ENCODE results near the gene FOXL2NB. TPM values are rescaled to one million over a fixed set of nuclear protein-coding genes. Genes with fewer than 3 reads are reported as not detected.

FOXL2NB gene
- total and polyA plus RNA-seq, 8 donors: 0.03 TPM; not detected in 7

GRCh38 chr3:138950701-138951100 is 3.7 kb downstream of the FOXL2NB start:
- H3K4me3 ChIP-seq: peak overlapping the region in 1 of 4 donors; percentile 38
- WGBS, 5 donors: 75 to 85% (median 79%) methylated on average over 6 to 8 of the region's 8 CpGs
- H3K27me3 ChIP-seq: peaks cover 40 to 99% (median 71%) of the 10 kb centered on the region in 3 donors

GRCh38 chr3:138960417-138960852 is 13.4 kb downstream of the FOXL2NB start:
- H3K27ac ChIP-seq: no peak overlapping the region
- peaks cover 0 to 87% (median 30%) of the 10 kb centered on the region in 3 donors for H3K27me3 ChIP-seq
- peaks cover 0 to 20% (median 12%) of the 10 kb centered on the region in 4 donors for H3K9me3 ChIP-seq
- peak overlapping the region in 1 of 4 donors; percentile 26 for H3K4me3 ChIP-seq
- no peak for DNase-seq
- no peak for TF ChIP-seq EP300 (IDR thresholded peaks at IDR 0.05)
- no peak for TF ChIP-seq POLR2AphosphoS5 (IDR thresholded peaks at IDR 0.05)
- no peak for TF ChIP-seq CTCF (IDR thresholded peaks at IDR 0.05)
- no peak for TF ChIP-seq POLR2A (IDR thresholded peaks at IDR 0.05)
- intact Hi-C loops (cut with DNase I; ENCODE audit: low total_unique reads): no loop called here
- H3K4me1 ChIP-seq: peaks cover 0 to 7% (median 4%) of the 10 kb centered on the region in 4 donors
- WGBS, 5 donors: 3 to 9% (median 6%) methylated on average over 24 to 36 of the region's 36 CpGs
- no peaks in the 10 kb centered on the region for H3K36me3 ChIP-seq

More at GRCh38 chr3:138950701-138951100, 3.7 kb downstream of the FOXL2NB start:
- no peak for TF ChIP-seq POLR2A (IDR thresholded peaks at IDR 0.05)
- no peak for TF ChIP-seq CTCF (IDR thresholded peaks at IDR 0.05)
- no peak for TF ChIP-seq POLR2AphosphoS5 (IDR thresholded peaks at IDR 0.05)
- no peak for TF ChIP-seq EP300 (IDR thresholded peaks at IDR 0.05)
- intact Hi-C loops (cut with DNase I; ENCODE audit: low total_unique reads): no loop called here
- H3K36me3 ChIP-seq: no peaks in the 10 kb centered on the region
- no peaks in the 10 kb centered on the region for H3K9me3 ChIP-seq
- H3K27ac ChIP-seq: no peak overlapping the region
- DNase-seq: no peak
- peaks cover 30 to 36% (median 33%) of the 10 kb centered on the region in 4 donors for H3K4me1 ChIP-seq

- Histone ChIP-seq H3K9me3 (peaks cover 0 to 26% (median 18%) of the 10 kb centered on the region in 4 donors), H3K27me3 (peaks cover 0 to 70% (median 26%) of the 10 kb centered on the region in 3 donors), H3K36me3 (no peaks in the 10 kb centered on the region), H3K4me3 (no peak overlapping the region), H3K4me1 (peaks cover 0 to 7% (median 4%) of the 10 kb centered on the region in 4 donors), H3K27ac (no peak overlapping the region)
- DNase-seq: no peak
- intact Hi-C loops (cut with DNase I; ENCODE audit: low total_unique reads): no loop called here
- TF ChIP-seq CTCF (IDR thresholded peaks at IDR 0.05): no peak
- no peak for TF ChIP-seq EP300 (IDR thresholded peaks at IDR 0.05)
- TF ChIP-seq POLR2A (IDR thresholded peaks at IDR 0.05): no peak
- no peak for TF ChIP-seq POLR2AphosphoS5 (IDR thresholded peaks at IDR 0.05)
- WGBS, 5 donors: 46 to 53% (median 50%) methylated on average over 4 to 8 of the region's 8 CpGs
These were observed 16.0 kb downstream of the FOXL2NB start for GRCh38 chr3:138962854-138963560.

- H3K36me3 ChIP-seq: no peaks in the 10 kb centered on the region
- no peak for DNase-seq
- H3K4me3 ChIP-seq: no peak overlapping the region
- H3K27ac ChIP-seq: no peak overlapping the region
- intact Hi-C loops (cut with DNase I; ENCODE audit: low total_unique reads): no loop called here
- H3K4me1 ChIP-seq: peaks cover 0 to 7% (median 4%) of the 10 kb centered on the region in 4 donors
- peaks cover 0 to 61% (median 22%) of the 10 kb centered on the region in 3 donors for H3K27me3 ChIP-seq
- 71 to 83% (median 80%) methylated on average over 2 of the region's 2 CpGs for WGBS, 5 donors
- no peak for TF ChIP-seq POLR2A (IDR thresholded peaks at IDR 0.05)
- no peak for TF ChIP-seq CTCF (IDR thresholded peaks at IDR 0.05)
- TF ChIP-seq EP300 (IDR thresholded peaks at IDR 0.05): no peak
- TF ChIP-seq POLR2AphosphoS5 (IDR thresholded peaks at IDR 0.05): no peak
- peaks cover 0 to 26% (median 18%) of the 10 kb centered on the region in 4 donors for H3K9me3 ChIP-seq
These were observed 17.2 kb downstream of the FOXL2NB start for GRCh38 chr3:138964264-138964663.

Measured in stomach (tissue), 9 donors.